GM18907 (cell line): ENCODE data around the gene NOVA1.

Source experiments
- ATAC-seq: cut with Tn5 transposase; IDR thresholded peaks from one replicate; pipeline ENCODE4 v1.9.1; 2021; ENCODE audit warnings: mild to moderate bottlenecking, moderate library complexity; ENCODE audit not compliant: unreplicated experiment

The NOVA1 gene

GRCh38 chr14:26594148-26594547 lies 3.7 kb downstream of the NOVA1 start:
- no peak for ATAC-seq

DNA sequence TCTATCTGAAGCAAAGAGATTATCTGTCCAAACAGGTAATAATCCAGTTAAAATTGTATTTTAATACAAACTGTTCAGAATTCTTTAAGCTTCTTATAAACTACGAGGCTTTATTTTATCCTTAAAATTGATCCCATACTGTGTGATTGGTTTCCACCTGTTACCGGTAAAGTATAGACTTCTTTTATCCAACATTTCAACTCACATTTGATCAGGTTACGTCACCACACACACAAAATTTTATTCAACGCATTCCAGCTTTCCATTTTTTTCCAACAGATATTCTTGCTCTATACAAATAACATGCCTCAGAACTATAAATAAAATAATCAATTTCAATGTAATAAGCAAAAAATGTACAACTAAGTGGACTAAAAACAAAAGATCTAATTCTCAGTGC lies 4.5 kb downstream of the NOVA1 start:
- ATAC-seq: no peak

GRCh38 chr14:26589925-26590324 lies 7.9 kb downstream of the NOVA1 start:
- no peak for ATAC-seq

GRCh38 chr14:26577711-26578110 lies 20.1 kb downstream of the NOVA1 start:
- ATAC-seq: no peak

DNA sequence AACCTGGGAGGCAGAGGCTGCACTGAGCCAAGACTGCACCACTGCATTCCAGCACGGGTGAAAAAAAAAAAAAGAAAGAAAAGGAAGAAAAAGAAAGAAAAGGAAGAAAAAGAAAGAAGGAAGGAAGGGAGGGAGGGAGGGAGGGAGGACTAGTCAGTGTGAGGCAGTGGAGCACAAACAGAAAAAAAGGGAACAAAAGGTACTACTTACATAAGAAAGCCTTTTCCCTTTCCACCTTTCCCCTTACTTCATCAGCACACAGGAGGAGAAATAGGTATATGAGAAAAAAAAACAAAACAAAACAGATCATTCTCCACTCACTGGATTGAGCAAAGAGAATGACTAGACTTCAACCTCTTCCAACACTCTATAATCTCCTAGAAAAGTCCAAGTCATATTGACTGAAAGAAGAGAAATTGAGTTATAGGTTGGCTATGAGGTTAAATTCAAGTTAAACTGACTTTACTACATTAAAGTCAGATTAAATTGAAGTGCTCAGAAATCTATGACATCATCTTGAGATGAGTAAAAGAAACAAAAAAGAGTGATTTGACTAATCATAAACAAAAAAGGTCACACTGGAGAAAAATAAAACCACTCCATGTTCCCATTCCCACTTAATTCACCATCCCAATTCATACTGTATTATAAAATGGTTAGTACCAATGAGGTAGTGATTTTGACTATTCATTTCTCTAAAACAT lies 43.6 kb downstream of the NOVA1 start:
- ATAC-seq: no peak

DNA sequence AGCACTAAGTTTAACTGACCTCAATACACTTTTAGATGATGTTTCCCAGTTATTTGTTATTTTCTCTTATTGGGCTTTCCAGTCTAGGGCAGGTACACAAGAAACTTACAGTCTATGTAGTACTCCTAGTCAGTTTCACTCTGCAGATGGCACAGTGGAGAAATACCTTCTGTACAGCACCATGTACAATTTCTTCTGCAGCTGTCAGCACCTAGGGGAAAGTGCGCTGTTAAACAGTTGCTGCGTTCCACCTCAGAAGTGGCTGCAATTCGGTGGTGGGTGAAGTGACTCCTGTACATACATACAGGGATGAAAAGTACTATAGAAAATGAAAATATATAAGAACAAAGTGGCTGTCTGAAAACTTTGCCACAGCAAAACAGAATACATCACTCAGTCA lies 48.3 kb downstream of the NOVA1 start:
- no peak for ATAC-seq

GRCh38 chr14:26548406-26548805 lies 49.4 kb downstream of the NOVA1 start:
- ATAC-seq: no peak

GRCh38 chr14:26538176-26538575 lies 59.7 kb downstream of the NOVA1 start:
- no peak for ATAC-seq

DNA sequence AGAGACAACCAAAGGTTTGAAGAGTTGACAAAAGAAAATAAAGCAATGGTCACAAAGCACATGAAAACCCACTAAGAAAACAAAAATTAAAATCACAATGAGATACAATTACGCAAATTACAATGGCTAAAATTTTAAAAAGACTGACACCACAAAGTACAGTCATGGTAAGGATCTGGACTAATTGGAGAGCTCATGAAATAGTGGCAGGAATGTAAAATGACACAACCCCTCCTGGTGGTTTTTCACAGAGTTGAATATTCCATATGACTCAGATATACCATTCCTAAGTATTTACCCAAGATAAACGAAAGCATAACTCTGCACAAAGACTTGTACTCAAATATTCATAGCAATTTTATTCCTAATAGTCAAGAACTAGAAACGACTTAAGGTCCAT lies 65.9 kb downstream of the NOVA1 start:
- no peak for ATAC-seq

GRCh38 chr14:26528415-26529182 lies 69.2 kb downstream of the NOVA1 start:
- ATAC-seq: no peak

- ATAC-seq: no peak
Observed at GRCh38 chr14:26527095-26527494, 70.7 kb downstream of the NOVA1 start.

GRCh38 chr14:26526137-26526536 lies 71.7 kb downstream of the NOVA1 start:
- ATAC-seq: no peak

DNA sequence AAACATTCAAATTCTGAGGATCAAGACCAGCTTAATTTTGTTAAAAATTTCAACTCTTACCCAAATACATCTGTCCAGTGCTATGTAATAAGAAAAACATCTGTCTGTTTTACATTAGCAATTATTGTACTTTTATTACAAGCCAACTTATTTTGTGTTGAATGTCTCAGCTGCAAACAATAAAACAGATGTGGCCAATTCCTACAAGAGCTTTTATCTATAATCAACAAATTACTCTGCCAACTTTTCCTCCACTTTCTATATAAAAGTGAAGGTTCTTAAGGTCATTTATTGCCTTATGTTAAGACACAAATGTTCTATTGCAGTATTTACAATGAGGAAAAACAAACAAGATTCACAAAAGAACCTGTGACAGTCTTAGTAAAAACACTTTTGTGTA lies 72.7 kb downstream of the NOVA1 start:
- ATAC-seq: no peak

- ATAC-seq: no peak
Observed at GRCh38 chr14:26522967-26523366, 74.9 kb downstream of the NOVA1 start.

DNA sequence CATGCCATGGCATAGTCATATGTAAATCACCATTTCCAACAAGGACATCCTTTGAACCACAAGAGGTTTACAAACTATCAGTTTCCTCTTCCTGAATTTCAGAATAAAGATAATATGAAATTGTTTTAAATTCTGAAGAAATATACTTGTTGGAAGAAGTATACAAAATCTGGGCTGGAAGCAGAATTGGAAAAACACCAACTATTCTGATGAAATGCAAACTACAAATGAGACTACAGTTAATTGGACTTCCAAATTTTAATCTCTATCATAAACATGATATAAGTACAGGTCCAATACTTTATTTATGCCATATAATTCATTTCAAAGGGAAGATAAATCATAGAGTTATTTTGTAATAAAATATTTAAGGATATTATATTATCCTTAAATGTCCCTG lies 80.1 kb downstream of the NOVA1 start:
- ATAC-seq: no peak

GRCh38 chr14:26500028-26500427 lies 97.8 kb downstream of the NOVA1 start:
- no peak for ATAC-seq

GRCh38 chr14:26499546-26499945 lies 98.3 kb downstream of the NOVA1 start:
- no peak for ATAC-seq

DNA sequence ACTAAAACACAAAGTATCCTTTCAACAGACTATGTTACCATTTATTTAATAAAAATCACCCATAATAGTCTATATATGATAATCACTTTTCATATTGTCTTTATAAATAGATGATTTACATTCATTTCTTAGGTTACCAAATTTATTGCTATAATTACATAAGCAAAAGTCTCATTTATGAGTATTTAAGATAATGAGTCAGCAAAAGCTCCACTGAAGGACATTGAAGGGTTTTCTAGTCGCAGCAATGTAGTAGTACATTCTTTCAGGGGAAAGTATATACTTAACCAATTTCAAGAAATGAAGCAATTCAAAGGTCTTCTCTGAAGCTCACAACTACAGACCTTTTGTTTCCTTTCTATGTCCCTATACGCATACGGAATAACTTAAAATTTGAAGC lies 110.9 kb downstream of the NOVA1 start:
- no peak for ATAC-seq

DNA sequence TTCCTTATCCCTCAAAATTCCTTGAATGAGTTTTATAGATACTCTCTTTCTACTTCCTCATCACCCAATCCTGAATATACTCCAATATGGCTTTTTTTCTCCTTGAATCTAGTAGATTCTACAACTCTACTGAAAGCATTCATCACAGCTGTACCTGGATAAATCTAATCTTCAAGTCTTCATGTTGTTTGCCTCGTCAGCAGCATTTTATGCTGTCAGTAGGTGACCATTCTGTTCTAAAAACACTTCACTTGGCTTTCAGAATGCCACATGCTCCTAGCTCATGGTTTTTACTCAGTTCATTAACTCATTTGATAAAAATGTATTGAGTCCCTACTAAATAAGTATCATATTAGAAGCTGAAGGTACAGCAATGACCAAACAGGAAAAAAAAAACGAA lies 113.3 kb downstream of the NOVA1 start:
- no peak for ATAC-seq

GRCh38 chr14:26478967-26479366 lies 118.9 kb downstream of the NOVA1 start:
- no peak for ATAC-seq

- no peak for ATAC-seq
Observed at GRCh38 chr14:26466862-26467261, 131.0 kb downstream of the NOVA1 start.

- ATAC-seq: no peak
Observed at GRCh38 chr14:26463136-26463535, 134.7 kb downstream of the NOVA1 start.

DNA sequence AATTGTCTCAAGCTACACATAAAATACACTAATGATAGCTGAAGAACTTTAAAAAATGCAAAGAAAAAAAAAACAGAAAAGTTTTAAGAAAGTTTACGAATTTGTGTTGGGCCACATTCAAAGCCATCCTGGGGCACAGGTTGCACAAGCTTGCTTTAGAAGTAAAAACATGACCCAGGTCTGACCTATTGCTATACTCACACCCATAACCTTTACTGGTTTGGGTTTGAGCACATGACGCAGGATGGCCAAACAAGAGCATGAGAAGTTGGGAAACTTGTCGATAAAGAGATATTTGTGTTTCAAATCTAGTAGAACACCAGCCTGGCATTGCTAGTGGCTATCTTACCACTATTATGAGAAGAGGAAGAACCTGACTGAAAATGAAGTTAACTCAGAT lies 143.7 kb downstream of the NOVA1 start:
- ATAC-seq: no peak
